K562 (cell line): ENCODE measurements around the gene UQCC5. TPM values are rescaled to one million over a fixed set of nuclear protein-coding genes. Genes with fewer than 3 reads are reported as not detected.

Source experiments
- ARID1B ChIP-seq: fragments of 450-650 bp; IDR thresholded peaks from 2 replicates; pipeline ENCODE4 v1.6.1; 2016; ENCODE audit warnings: antibody characterized with exemption, mild to moderate bottlenecking, inconsistent platforms
- ARID3A ChIP-seq: IDR thresholded peaks from 2 replicates; pipeline ENCODE4 v1.6.1; 2012; ENCODE audit warnings: low read depth, low read length, improper control_type of control experiment, borderline replicate concordance
- BCOR ChIP-seq: fragments of 450-650 bp; IDR thresholded peaks from 2 replicates; pipeline ENCODE4 v1.6.1; 2016
- CEBPG ChIP-seq, 3 experiments: fragments of 200-800 bp in 1 of 3; sonication (Bioruptor generic) in 1 of 3; sonication (generic) in 1 of 3; formaldehyde crosslinking in 1 of 3; IDR thresholded peaks in 2 of 3; conservative IDR thresholded peaks in 1 of 3; 2 replicates each; pipeline versions ENCODE4 v1.6.1 to v1.8.0; 2016 to 2022; ENCODE audit warnings: missing compliant biosample characterization in 2 of 3, missing genetic modification characterization in 2 of 3, mild to moderate bottlenecking in 1 of 3, missing genetic modification reagents in 1 of 3
- CREB1 ChIP-seq, 2 experiments: sonication (generic) in 1 of 2; formaldehyde crosslinking in 1 of 2; IDR thresholded peaks; 2 replicates each; pipeline versions ENCODE4 v1.6.1 to v1.8.0; 2012 to 2022; ENCODE audit warnings: inconsistent platforms in 1 of 2, mild to moderate bottlenecking in 1 of 2, missing genetic modification reagents in 1 of 2, moderate library complexity in 1 of 2
- E2F3 ChIP-seq: fragments of 250-450 bp; sonication (Bioruptor Pico); IDR thresholded peaks from 2 replicates; pipeline ENCODE4 v1.4.0; 2020; ENCODE audit warnings: mild to moderate bottlenecking
- ELK3 ChIP-seq: fragments of 450-650 bp; formaldehyde crosslinking; IDR thresholded peaks from 2 replicates; pipeline ENCODE4 v1.4.0; 2020; ENCODE audit warnings: mild to moderate bottlenecking
- GTF2E2 ChIP-seq: fragments of 200-800 bp; sonication (Bioruptor generic); IDR thresholded peaks from 2 replicates; pipeline ENCODE4 v1.6.1; 2016; ENCODE audit warnings: missing genetic modification characterization, missing compliant biosample characterization
- HDAC6 ChIP-seq: IDR thresholded peaks from 2 replicates; pipeline ENCODE4 v1.6.1; 2012; ENCODE audit warnings: low read depth, mild to moderate bottlenecking, control low read depth, inconsistent platforms, low read length, moderate library complexity
- MAZ ChIP-seq, 2 experiments: fragments of 450-650 bp in 1 of 2; sonication (generic) in 1 of 2; formaldehyde crosslinking; IDR thresholded peaks in 1 of 2; conservative IDR thresholded peaks in 1 of 2; 2 replicates each; pipeline versions ENCODE4 v1.4.0 to v1.5.0; 2020; ENCODE audit warnings: mild to moderate bottlenecking in 1 of 2, missing genetic modification reagents in 1 of 2
- MEF2D ChIP-seq: conservative IDR thresholded peaks from 2 replicates; pipeline ENCODE4 v1.6.1; 2016; ENCODE audit warnings: low read depth, missing genetic modification characterization, missing compliant biosample characterization
- RFX1 ChIP-seq: fragments of 450-650 bp; IDR thresholded peaks from 2 replicates; pipeline ENCODE4 v1.6.1; 2016; ENCODE audit warnings: mild to moderate bottlenecking, moderate library complexity
- SLC30A9 ChIP-seq: fragments of 250-450 bp; sonication (Bioruptor Pico); IDR thresholded peaks from 2 replicates; pipeline ENCODE4 v1.8.0; 2022; ENCODE audit warnings: mild to moderate bottlenecking, moderate library complexity
- TAF1 ChIP-seq: IDR thresholded peaks from 2 replicates; pipeline ENCODE4 v1.6.1; 2011; ENCODE audit warnings: mild to moderate bottlenecking, low read length, moderate library complexity; ENCODE audit not compliant: insufficient read depth, control insufficient read depth, severe bottlenecking; ENCODE audit errors: extremely low read depth
- ZNF668 ChIP-seq: fragments of 250-450 bp; sonication (Bioruptor Pico); IDR thresholded peaks from 2 replicates; pipeline ENCODE4 v1.8.0; 2022; ENCODE audit warnings: mild to moderate bottlenecking, inconsistent platforms
- polyA plus RNA-seq, 8 experiments: library from polyadenylated mRNA; depleted of rRNA in 4 of 8; stranded (reverse) in 5 of 8; unstranded in 3 of 8; fragments of >200 nt; fragmentation: Nextera tagmentation in 2 of 8; fragmentation: Illumina TruSeq in 1 of 8; extraction: Ambion mirVana in 2 of 8; extraction: Trizol in 1 of 8; gene quantifications; 2 replicates each; pipeline versions ENCODE4 v1.2.1 to v1.2.3, GENCODE V29; 2011 to 2014; ENCODE audit warnings: inconsistent platforms in 1 of 8, missing spikeins in 1 of 8
- total RNA-seq, 7 experiments: library from RNA; depleted of rRNA in 6 of 7; stranded (reverse); fragments of >200 nt in 6 of 7; fragmentation: Illumina TruSeq in 2 of 7; extraction: Trizol in 2 of 7; gene quantifications; 2 replicates each; pipeline versions ENCODE4 v1.2.1 to v1.2.3, GENCODE V29; 2011 to 2021; ENCODE audit warnings: low replicate concordance in 1 of 7
- TF ChIP-seq, protein P1 (sequence below): fragments of 250-450 bp; sonication (Bioruptor Pico); IDR thresholded peaks from 2 replicates; pipeline ENCODE4 v1.8.0; 2022; ENCODE audit warnings: inconsistent platforms, mild to moderate bottlenecking, moderate library complexity, borderline replicate concordance

The UQCC5 gene
- total and polyA plus RNA-seq, 9 of the 15 experiments (the other 6 are each of a cell fraction or from before 2014, with no cell fraction given): 10.2 to 55.4 (median 33.8) TPM

DNA sequence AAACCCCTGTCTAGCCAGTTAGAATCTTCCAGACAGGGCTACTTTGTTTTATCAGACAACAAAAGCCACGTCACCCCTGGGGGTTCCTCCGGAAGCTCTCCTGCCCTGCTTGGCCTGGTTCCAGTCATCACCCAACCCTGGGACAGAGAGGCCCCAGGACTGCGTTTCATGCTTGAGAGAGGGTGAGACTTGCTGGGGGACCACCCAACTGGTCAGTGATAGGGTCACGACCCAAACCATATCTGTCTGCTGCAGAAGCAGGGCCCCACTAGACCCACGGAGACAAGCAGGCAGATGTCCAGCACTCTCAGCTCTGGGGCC, 3.9 kb upstream of the UQCC5 start (continued):
- TF ChIP-seq HDAC6 (no peak), ZNF668 (CRISPR knock-in tag) (no peak), SLC30A9 (CRISPR knock-in tag) (no peak), CEBPG (CRISPR knock-in tag; IDR thresholded peaks at IDR 0.05) (no peak), CEBPG (tag; conservative IDR thresholded peaks at IDR 0.05 in 1 of 2, IDR thresholded peaks at IDR 0.05 in 1 of 2) (no peak), MEF2D (tag) (no peak), MAZ (CRISPR knock-in tag; conservative IDR thresholded peaks at IDR 0.05 in 1 of 2, IDR thresholded peaks at IDR 0.05 in 1 of 2) (peak in 1 of 2 experiments; percentile 47; a peak in 1 of 4 replicates), ARID1B (peak; percentile 75), TAF1 (no peak), CREB1 (IDR thresholded peaks at IDR 0.05) (peak; percentile 18; the same call in 1 of the 2 replicates), CREB1 (CRISPR knock-in tag; IDR thresholded peaks at IDR 0.05) (no peak), ARID3A (no peak), BCOR (no peak), RFX1 (no peak), GTF2E2 (tag) (no peak), ELK3 (CRISPR knock-in tag) (no peak), E2F3 (CRISPR knock-in tag) (no peak)
- TF ChIP-seq, protein P1, sequence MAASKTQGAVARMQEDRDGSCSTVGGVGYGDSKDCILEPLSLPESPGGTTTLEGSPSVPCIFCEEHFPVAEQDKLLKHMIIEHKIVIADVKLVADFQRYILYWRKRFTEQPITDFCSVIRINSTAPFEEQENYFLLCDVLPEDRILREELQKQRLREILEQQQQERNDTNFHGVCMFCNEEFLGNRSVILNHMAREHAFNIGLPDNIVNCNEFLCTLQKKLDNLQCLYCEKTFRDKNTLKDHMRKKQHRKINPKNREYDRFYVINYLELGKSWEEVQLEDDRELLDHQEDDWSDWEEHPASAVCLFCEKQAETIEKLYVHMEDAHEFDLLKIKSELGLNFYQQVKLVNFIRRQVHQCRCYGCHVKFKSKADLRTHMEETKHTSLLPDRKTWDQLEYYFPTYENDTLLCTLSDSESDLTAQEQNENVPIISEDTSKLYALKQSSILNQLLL (CRISPR knock-in tag): no peak
- TF ChIP-seq, all 486 proteins: peak for 43
